Bone marrow (tissue), 2 donors: ENCODE data around the gene ELMO1.

ENCODE experiments used
- DNase-seq, 2 donors: peaks; one replicate each; lab custom pipeline; 2025; lab: John Stamatoyannopoulos, UW

The ELMO1 gene

DNA sequence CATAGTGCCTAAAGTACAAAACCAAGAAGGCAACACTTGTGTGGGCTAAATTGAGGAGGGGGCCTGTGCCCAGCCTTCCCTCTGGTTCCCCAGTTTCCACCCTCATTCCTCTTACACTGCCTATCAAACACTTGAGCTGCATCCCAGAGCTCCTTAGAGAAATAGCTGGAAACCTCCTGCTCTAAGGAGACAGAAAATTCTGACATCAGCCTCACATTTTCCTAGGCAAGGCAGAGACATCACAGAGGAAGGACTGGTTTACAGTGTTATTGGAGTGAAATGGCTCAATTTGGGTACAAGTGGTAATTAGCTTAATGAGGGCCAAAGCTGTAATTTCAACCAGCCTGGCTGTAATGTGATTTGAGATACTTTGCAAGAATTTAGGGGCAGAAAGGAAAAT, 532.0 kb downstream of the ELMO1 start:
- no peak for DNase-seq

DNA sequence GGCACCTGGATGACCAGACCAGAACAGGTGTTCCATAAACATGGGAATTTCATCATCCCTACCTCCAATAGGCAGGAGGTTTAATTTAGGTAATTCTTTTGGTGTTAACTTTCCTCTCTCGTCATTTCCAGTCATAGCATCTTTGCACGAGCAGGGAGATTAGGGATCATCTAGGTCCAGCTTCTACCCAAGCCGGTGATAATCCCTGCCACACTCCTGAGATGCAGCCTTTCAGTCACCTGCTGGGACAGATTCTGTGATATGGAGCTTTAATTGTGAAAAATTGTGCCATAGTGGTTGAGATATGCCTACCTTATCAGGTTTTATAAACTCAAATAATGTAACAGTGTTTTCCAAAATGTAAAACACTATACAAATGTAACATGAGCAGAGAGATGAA, 532.5 kb downstream of the ELMO1 start:
- DNase-seq, result no peak

DNA sequence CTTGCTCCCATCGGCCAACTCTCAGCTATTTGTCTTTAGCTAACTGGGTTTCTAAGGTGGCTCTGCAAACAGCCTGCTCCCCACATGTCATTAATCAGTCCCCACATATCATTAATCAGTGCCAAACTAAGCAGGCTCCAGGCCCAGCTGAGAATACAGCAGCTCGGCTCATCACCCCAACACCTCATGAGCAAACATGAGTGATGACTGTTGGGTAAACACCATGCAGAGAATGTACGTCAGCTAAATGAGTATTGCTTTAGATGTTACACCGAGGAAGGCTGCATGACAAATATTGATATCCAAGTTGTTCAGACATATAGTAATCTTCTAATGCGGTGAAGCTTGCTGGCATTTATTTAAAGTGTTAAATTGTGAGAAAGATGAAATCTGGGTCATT, 536.9 kb downstream of the ELMO1 start:
- DNase-seq, result no peak

DNA sequence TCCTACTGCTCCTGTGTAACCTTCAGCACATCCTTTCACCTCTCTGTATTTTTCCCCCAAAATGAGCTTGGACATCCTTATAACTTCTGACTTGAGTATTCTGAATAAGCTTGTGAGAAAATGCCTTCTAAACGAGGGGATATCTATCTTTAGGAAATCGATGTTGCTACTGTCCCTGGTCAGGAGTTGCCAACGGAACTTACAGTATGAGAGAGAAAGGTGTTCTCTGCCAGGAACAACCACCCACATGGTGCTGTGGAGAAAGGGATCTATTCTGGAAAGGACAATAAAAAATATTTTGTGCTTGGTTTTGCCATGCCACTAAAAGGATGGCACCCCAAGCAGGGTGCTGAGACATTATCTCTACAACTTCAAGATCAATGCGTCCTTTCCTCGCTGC, 537.8 kb downstream of the ELMO1 start:
- no peak for DNase-seq

DNA sequence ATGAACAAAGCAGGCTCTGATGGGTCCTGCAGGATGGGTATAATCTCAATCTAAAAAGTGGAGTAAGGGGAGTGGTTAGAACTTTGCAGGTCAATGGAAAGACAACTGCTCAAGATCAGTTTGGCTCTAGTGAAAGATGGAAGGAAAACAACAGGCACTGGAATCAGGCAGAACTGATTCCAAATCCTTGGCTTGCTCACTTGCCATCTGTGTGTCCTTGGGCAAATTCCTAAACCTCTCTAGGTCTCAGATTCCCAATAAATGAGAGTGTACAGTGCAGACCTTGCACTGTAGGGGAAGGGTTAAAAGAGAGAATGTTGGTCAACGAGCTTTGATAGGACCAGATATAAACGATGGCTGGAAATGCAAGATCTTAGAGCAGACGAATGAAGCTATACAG, 538.3 kb downstream of the ELMO1 start:
- no peak for DNase-seq

DNA sequence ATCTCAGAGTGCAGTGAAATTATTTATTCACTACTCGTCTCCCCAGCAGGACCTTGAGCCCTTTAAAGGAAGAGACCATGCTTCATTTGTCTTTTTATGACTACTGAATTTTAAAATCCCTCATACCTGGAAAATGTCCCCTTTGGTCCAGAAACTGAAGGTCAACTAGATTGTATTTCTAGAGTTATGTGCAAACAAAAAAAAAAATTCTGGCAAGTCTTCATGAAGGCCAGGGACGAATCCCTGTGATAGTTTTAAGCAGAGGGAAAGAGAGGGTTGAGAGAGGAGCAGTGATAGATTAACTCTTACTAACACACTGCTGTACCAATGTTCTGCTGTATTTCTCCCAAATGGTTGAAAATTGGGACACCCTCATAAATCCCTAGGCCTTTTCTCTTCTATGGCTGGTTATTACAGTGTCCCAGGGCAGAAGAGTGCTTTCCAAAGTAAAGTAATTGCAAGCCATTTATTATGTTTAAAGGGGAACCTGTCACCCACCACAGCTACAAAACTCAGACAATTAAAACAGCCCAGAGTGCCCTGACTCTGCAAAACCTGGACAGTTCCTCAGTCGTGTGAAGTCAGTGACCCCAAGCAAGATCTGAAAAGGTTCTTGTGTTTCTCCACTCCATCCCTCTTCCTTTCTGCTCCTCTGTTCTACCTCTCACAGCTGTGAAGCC, 541.6 kb downstream of the ELMO1 start:
- no peak for DNase-seq

DNA sequence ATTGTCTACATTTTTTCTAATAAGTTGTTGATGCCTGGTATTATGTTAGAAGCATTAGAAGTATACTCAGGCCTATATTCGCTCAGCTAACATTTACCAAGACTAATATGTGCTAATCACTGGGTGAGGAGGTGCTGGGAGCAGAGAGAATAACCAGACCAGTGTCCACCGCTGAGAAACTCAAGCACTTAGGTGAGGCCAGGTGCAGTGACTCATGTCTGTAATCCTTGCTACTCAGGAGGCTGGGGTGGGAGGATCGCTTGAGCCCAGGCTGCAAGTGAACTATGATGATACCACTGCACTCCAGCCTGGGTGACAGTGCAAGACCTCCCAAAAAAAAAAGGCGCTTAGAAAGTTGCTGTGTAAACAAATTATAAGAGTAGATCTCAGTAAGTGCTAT, 542.2 kb downstream of the ELMO1 start:
- DNase-seq, result no peak

DNA sequence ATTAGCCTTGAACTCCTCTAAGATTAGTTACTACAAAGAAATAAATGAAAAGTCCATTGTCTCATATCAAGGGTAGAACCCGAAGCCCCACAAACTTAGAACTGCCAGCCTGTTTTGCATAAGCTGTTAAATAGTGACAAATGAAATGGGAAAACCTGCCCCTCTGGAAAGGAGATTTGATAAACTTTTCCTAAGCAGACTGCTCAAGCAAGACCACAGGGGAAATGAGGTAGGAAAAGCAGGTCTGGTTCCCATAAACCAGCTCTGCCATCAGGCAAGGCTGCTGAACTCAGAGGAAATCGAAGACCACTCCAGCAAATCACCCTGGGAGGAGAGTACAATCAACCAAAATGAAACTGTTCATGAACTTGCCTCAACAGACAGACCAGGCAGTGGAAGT, 542.8 kb downstream of the ELMO1 start:
- no peak for DNase-seq

DNA sequence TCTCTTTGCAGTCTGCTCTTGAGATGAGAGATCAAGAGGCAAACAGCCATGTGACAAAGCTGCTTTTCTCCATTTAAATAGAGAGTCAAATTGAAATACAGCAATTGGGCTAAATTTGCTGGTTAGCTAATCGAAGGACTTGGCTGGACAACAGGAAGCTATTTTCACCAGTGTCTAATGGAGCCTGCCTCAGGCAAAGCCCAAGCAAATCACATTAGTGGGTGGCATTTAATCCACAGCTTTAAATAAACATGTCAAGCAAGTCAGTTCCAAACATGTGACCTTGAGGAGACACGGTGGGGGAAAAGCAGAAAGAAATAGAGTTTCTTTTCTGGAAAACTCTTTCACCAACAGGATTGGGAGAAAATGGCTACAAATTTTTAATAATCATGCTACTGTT, 543.9 kb downstream of the ELMO1 start:
- no peak for DNase-seq

DNA sequence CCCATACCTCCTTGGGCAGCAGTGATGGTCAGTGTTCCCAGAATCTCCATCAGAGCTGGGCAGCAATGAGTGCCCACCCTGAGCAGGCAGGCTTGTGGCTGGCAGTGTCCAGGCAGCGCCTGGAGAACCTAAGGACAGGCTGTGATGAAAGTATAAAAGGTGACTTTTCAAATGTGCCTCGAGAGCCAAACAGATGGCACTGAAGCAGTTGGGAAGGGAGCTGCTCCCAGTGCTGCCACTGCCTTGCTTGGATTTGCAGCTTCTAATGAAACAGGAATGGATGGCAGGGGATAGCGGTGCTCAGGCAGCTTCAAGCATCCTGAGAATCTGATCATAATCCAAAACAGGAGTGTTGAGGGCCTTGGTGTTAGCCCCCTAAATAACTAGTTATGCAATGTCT, 544.6 kb downstream of the ELMO1 start:
- DNase-seq, result no peak

DNA sequence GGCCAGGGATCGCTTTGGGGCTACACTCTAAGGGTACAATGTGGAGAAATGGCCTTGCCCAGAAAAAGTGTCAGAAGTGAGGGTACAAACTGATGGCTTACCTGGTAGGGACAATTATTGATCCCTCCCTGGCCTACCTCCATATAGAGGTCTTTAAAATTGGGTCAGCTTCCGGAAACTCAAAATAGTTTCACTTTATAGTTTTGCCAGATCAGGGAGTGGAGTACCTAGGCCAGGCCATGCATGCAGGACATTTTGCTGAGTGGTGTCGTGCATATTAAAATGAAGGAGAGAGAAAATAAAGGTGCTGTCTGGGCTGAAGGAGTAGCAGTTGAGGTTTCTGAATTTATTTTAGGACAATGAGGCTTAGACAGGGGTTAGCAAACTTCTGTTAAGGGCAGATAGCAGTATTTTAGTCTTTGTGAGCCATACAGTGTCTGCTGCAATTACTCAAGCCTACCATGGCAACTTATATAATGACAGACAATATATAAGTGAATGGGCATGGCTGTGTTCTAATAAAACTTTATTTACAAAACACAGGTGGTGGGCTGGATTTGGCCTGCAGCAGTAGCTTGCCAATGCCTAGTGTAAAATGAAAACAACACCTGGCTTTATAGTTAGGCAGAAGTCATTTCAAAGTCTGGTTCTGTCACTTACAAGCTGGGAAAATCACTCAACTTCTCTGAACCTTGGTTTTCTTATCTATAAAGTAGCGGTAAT, 547.5 kb downstream of the ELMO1 start:
- DNase-seq, result no peak

DNA sequence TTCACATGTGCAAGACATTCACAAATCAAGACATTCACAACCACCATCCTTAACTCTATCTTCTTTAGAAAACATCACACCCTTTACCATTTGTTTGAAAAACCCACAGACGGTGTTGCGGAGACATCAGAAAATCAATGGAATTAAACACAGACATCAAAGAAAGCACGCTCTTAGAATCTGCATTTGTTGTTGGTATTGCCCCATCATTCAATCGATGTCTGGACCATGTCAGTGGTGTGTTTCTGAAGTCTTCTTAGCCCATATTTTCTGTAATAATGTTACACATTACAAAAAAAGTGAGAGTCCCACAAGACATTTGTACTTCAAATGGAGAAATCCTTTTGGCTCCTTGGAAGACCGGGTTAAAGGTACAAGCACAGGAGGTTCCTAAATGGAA, 550.5 kb downstream of the ELMO1 start:
- DNase-seq, result no peak

DNA sequence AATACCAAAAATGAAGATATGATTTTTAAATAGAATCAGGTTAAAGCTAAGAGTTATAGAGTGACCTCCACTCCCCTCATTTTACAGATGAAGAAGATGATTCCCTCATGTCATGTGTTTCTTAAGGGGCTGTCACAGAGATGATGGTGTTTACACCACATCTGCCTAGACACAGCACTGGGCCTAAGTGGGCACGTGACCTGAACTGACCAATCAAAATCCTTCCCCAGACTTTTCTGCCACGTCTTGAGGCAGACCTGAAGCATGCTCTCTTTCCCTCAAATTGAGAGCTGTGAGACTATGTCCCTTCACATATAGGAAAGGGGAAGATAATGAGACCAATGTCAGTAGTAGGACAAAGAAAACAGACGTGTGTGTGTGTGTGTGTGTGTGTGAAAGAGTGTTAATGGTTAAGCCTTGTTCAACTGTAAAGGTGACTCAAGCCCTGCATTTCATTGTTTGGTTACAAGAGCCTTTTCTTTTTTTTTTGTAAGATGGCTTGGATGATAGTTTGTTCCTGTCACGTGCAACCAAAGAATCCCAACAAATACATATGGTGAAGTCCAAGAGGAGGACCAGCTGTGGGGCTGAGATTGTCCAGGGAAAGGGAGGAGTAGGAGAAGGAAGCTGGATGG, 551.6 kb downstream of the ELMO1 start:
- DNase-seq, result no peak

DNA sequence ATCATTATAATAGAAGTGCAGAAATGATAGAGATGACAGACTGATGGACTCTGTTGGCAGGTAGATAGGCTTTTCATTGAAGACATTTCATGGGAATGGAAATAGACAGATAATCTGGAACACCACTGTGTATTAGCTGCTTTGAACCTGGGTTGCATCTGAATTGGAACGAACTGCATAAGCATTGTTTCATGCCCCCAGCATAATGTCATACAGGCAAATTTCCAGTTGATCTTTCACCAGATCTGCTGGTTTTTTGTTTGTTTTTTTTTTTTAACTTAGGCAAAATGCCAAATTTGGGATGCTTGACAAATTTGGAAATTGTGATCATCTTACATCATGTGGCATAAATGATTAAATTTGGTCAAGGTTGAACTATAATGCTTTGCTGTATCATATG, 552.2 kb downstream of the ELMO1 start:
- DNase-seq, result no peak

DNA sequence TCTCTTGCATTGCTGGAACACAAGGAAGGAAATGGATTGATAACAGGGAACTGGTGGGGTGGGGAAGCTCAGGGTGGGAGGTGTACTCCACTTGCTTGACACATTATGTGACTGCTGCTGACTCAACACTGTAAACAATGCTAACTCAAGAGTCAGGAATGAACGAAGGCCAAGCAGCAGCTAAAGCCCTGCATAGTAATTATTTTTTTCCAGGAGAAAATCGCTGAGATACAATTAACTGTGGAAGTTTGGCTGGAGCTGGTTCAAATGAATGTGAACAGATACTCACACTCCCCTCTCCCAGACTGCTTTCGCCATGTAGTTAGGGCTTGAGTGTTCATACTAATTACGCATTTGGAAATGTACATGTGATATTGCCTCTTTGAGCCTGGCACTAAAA, 553.5 kb downstream of the ELMO1 start:
- DNase-seq, result no peak

DNA sequence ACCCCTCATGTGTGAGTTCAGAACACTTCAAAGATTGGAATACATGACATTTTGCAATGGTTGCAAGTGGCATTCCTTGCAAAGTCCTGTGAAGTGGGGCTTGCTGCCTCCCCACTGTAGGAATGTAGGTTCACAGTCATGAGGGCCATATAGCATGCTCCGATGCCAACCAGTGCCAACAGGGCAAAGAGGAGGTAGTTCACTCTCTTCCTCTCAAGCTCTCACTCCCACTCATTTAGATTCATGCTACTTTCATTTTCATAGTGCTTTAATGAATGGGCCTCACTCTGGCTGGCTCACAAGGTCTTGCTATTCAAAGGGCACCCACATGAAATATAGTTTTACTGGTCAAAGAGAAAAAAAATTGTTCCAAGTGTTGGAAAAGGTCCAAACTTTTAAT, 554.5 kb downstream of the ELMO1 start:
- no peak for DNase-seq

DNA sequence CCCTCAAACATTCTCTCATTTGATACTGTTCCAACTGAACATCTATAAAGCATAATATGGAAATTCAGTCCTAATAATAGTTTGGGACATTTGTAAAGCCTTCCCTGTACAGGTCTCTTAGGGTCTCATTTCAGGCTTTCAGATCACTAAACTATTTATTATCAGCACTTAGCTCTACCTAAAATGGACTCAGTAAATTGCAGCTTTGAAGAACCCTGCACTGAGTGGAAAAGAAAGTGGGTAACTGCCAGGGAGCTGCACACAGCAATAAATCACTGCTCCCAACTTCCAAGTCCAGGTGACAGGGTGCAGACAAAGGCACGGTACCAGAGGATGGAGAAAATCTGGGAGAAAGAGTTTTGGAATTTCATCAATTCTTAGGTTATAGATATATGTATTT, 559.5 kb downstream of the ELMO1 start:
- DNase-seq, result no peak

DNA sequence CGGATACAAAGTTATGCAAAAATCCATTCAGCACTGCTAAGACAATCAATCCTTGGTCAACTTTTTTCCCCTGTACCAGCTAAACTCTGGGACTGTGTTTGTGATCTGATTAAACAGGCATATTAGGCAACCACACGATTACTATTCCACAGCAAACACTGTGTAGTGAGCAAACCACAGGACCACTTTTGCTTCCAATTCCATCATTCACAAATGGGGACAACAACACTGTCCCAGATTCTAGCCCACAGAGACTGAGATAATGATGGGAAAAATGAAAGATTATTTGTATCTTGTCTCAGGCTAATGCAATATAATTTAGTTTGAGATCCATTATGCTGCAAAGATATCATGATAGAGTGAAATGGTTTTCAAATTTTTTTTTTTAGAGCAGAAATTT, 560.7 kb downstream of the ELMO1 start:
- DNase-seq, result no peak

DNA sequence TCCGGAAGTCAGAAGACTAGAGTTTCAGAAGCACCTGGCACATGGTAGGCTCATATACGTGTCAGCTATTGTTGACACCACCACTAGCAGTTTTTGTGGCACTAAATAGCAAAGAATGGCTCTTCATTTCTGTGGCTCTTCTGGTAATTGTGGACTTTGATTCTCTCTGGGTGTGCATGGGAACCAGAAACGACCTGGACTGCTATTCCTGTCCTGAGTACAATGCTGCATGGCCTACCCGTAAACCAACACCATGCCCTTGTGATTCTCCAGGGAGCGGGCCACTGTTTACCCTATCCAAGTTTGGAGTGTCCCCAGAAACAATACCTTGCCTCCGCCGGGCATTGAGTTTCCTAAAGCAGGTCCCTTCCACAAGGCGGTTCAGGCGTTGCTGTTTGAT, 561.4 kb downstream of the ELMO1 start:
- no peak for DNase-seq

DNA sequence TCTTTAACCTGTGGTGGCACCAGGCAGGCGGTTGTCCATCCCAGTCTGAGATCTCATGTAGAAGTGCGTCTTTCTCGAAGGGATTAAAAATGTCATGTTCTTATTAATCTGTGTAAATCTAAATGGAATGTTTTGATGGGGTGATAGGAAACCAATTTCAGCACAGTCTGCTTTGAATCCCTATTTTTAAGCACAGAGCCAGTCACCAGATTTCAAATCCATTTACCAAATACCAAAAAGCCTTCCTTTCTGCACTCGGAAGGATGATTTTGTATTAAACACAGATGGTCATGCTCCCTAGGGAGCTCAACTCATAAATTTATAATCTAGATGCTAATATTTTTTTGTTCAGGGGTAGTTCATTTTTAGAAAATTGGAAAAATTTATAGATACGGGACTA, 563.8 kb downstream of the ELMO1 start:
- no peak for DNase-seq

DNA sequence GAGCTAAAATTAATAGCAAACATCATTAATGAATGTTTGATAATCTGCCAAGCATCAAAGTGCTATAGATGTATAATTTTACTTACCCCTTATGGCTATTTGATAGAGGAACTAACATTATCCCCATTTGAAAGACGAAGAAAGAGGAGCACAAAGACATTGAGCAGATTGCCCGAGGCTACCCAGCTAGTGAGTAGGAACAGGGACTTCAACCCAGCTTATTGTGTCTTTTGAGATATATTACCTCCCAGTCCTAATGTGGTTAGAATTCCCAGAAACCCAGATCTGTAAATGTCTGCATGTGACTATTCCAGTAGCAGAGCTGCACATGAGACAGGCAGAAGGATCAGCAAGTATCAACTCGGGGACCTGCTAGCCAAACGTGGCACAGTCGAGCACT, 564.3 kb downstream of the ELMO1 start:
- no peak for DNase-seq

DNA sequence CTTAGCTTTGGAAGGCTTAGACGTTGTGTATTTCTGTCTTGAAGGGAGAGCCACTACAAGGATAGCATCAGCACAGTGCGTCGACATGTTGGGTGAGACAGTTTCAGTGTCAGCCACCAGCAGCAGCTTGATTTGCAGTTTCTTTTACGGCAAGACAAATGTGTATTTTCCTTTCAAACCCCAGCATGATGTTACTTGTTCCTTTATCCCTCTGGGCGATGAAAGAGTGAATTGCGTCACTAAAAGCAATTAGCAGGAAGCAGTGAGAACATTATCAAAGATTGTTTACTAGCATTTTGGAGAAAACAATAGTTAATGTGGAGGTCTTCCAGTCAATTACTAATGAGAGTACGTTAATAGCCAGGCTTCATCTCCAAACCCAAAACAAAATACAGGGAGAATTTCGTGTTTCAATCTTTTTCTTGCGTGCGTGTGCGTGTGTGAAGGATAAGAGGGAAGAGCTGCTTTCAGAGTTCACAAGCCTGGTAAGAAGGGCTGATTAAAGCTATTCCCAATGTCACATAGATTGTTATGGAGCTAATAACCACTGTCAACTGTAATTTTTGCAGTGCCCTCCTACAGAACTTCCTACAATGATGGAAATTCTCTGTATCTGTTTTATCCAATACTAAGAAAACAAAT, 567.3 kb downstream of the ELMO1 start:
- DNase-seq, result no peak

DNA sequence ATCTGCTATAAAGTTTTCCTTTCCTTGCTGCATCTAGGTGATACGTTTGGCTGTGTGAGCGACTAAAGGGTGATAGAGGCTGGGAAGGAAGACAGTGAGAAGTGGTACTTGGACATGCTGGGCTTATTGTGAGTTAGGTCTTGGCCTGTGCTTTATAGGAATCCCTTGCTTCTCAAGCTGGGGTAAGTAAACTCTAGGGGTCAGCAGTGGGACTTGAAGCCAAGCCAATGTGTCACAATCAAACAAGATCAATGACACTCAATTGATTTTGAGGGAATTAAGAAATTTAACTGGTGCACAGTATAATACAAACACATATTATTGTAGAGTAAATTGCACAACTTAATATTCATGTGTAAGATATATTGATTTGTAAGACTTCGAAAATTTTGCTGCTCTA, 568.6 kb downstream of the ELMO1 start:
- DNase-seq, result no peak
